Epithelial cell of esophagus (primary cell): Measurements from ENCODE around the gene PELO.

Source experiments
- DNase-seq: peaks from one replicate; pipeline ENCODE4 v3.0.0; 2010; ENCODE audit warnings: low read depth
- H3K4me3 ChIP-seq: 2 replicates; pipeline ENCODE4 v1.5.1; 2011; ENCODE audit warnings: mild to moderate bottlenecking, low read length, control low read depth
- CTCF ChIP-seq: IDR thresholded peaks from 2 replicates; pipeline ENCODE4 v1.5.1; 2011; ENCODE audit warnings: low read depth, mild to moderate bottlenecking, low read length, control low read depth, inconsistent platforms; ENCODE audit not compliant: insufficient read depth; ENCODE audit errors: missing control alignments

PELO gene

GRCh38 chr5:52746539-52746938 is 41.2 kb upstream of the PELO start:
- no peak for TF ChIP-seq CTCF
- no peak for DNase-seq
- no peak overlapping the region for H3K4me3 ChIP-seq

GRCh38 chr5:52748590-52748989 is 39.1 kb upstream of the PELO start:
- no peak for DNase-seq
- H3K4me3 ChIP-seq = no peak overlapping the region
- TF ChIP-seq CTCF = no peak

GRCh38 chr5:52749666-52750065 is 38.0 kb upstream of the PELO start:
- H3K4me3 ChIP-seq = no peak overlapping the region
- TF ChIP-seq CTCF = no peak
- no peak for DNase-seq

- no peak for TF ChIP-seq CTCF
- no peak for DNase-seq
- H3K4me3 ChIP-seq = no peak overlapping the region
Observed at GRCh38 chr5:52751137-52751536, 36.6 kb upstream of the PELO start.

GRCh38 chr5:52754051-52754450 is 33.7 kb upstream of the PELO start:
- H3K4me3 ChIP-seq = no peak overlapping the region
- no peak for DNase-seq
- no peak for TF ChIP-seq CTCF

DNA sequence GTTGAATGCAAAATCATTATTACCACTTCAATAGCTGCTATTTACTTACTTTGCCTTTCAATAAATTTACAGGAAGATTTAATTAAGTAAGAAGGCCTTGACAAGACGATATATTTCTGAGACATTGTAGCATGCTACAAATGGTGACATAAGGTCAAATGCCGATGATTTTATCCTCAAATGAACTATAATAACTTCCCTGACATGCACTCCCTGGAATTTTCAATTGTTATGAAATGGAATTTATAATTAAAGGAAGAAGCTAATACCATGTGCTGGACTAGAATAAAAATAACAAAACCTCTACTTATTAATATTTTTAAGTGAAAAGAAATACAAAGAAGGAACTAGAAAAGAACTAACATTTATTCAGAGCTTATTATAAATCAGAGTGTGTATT is 30.2 kb upstream of the PELO start:
- no peak for DNase-seq
- H3K4me3 ChIP-seq = no peak overlapping the region
- no peak for TF ChIP-seq CTCF

- TF ChIP-seq CTCF = no peak
- peak; percentile 64 for DNase-seq
- no peak overlapping the region for H3K4me3 ChIP-seq
Observed at GRCh38 chr5:52758014-52758413, 29.7 kb upstream of the PELO start.
